ENCODE results near the gene SPTBN1.

Gene SPTBN1

GRCh38 chr2:54615832-54616534, 159.9 kb downstream of the SPTBN1 start:
- no peak for DNase-seq

DNA sequence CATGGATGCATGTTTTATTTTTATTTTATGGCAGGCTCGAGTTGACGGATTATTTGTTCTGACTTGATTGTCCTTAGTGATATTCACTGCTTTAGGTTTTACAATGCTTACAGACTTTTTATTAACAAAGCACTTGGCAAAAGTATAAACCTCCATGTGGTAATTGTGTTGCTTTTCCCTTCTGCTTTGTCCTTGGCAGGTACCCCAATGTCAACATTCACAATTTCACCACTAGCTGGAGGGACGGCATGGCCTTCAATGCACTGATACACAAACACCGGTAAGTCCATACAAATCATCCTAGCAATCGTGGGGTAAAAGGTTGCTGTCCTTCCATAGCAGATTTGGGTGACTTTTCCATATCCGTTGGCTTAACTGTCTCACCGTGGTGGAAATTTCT, 161.3 kb downstream of the SPTBN1 start:
- no peak for DNase-seq

- no peak for DNase-seq
These were observed 162.8 kb downstream of the SPTBN1 start for GRCh38 chr2:54618646-54619565.

DNA sequence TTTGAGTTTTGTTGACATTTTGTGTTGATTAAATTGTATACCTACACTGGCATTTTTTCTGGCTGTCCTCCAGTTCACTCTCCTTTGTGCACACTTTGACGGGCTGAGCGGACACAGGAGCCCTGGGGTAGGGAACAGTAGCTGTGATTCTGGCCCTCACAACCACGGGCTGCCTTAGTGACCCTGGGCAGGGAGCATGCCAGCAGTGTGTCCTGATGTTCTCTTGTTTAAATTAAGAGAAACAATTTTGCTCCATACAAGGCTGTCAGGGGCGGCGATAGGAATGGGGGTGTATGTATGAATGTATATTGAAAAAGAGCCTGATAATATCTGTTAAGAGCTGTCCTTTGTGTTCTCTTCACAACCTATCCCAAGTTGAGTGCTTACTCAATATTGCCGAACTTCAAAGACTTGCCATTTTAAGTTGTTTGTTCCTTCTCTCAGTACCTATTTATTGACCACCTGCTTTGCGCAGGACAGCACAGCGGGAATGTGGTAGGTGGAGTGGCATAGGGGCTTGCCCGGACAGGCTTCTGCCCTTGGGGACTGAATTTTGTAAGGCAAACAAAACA, 163.6 kb downstream of the SPTBN1 start:
- DNase-seq: no peak

- no peak for DNase-seq
These were observed 164.8 kb downstream of the SPTBN1 start for GRCh38 chr2:54620948-54621347.

- DNase-seq: no peak
These were observed 168.5 kb downstream of the SPTBN1 start for GRCh38 chr2:54624591-54625071.

DNA sequence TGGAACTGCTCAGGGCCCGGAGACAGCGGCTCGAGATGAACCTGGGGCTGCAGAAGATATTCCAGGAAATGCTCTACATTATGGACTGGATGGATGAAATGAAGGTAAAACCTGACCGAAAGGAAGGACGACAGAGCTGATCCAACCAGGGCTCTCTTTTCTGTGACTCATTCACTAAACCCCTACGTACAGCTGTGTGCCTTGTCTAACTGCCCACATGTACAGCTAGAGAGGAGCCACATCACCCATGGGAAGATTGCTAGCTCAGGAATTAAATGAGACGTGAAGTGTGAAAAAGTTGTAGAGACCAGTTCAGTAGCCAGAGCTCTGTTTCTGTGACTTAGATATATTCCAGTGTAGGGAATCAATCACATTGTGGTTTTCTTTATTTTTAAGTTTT, 170.0 kb downstream of the SPTBN1 start:
- DNase-seq: no peak

DNA sequence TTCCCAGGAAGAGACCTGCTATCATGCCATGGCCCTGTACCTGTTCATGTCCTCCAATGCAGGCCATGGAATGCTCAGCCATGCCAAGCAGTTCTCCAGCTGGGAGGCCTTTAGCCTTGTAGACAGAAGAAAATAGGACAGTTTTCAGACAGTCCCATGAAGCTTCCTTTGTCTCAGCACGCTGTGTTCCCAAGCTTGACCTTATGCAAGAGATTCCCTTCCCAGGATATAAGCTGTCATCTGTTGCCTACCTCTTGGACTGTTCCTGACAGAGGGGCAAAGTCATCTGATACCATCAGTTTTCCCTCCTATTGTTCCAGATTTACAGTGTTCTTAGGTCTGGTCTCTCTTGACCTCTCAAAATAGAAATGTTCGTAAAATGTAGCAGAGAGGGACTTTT, 170.8 kb downstream of the SPTBN1 start:
- no peak for DNase-seq

DNA sequence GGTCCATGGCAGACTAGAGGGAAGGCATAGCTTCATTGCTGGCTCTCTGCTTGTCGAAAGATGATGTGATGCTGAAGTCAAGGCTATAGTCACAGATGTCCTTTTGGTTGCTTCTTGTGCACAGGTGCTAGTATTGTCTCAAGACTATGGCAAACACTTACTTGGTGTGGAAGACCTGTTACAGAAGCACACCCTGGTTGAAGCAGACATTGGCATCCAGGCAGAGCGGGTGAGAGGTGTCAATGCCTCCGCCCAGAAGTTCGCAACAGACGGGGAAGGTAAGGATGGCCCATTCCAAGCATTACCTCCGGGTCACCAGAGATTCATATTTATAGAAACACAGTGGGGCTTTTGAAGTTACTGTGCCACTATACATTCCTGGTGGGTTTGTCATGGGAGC, 171.8 kb downstream of the SPTBN1 start:
- DNase-seq: no peak

DNA sequence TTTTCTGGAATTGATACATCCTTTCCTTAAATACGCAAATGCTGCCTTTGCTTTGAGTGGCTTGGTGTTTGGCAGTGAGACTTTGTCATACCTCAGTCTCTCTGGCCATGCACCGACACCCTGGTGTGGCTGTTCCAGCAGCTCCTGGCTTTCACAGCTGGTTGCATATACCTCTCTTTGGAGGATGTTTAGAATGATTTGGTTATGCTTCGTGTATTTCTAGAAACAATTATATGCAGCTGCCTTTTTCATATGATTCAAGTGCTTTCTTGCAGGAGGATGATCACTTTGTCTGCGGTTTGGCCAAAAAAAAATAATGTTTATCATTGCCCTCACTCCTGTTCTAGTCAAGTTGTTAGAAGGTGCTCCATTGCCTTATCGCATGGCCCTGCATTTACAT, 172.3 kb downstream of the SPTBN1 start:
- no peak for DNase-seq

- DNase-seq: no peak
These were observed 172.8 kb downstream of the SPTBN1 start for GRCh38 chr2:54628957-54629356.

- DNase-seq: no peak
These were observed 173.3 kb downstream of the SPTBN1 start for GRCh38 chr2:54629390-54629789.

- DNase-seq: no peak
These were observed 174.1 kb downstream of the SPTBN1 start for GRCh38 chr2:54629914-54630857.

- no peak for DNase-seq
These were observed 174.9 kb downstream of the SPTBN1 start for GRCh38 chr2:54630858-54631497.

GRCh38 chr2:54631755-54632154, 175.6 kb downstream of the SPTBN1 start:
- DNase-seq: no peak

- no peak for DNase-seq
These were observed 176.9 kb downstream of the SPTBN1 start for GRCh38 chr2:54632733-54633692.

DNA sequence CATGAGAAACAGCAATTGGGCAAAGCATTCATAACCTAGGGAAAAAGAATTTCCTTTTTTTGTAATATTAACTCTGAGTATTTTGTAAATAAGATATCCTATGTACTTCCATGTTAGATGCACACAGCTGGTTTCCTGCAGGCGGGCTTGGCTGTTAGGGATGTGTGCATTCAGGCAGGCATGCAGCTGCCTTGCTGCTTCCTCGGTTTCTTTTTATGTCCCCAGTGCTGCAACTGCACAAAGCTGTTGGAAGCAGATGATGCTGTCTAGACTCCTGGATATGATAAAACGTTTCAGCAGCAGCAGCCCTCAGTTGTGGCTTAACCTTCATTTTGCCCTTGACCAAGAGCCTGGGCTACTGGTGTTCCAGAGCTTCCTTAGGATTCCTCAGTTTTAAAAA, 177.9 kb downstream of the SPTBN1 start:
- no peak for DNase-seq

- DNase-seq: no peak
These were observed 178.7 kb downstream of the SPTBN1 start for GRCh38 chr2:54634564-54635511.

- no peak for DNase-seq
These were observed 179.5 kb downstream of the SPTBN1 start for GRCh38 chr2:54635554-54636152.

Measured in hematopoietic multipotent progenitor cell treated with erythropoietin and hydrocortisone succinate and interleukin-3 and kit ligand, for 6 days (in vitro differentiated cells).